HEK293T (cell line): Measurements from ENCODE around the gene CYRIA.

Experiments
- BHLHE40 ChIP-seq: fragments of 450-650 bp; IDR thresholded peaks from 2 replicates; pipeline ENCODE4 v1.6.1; 2016; ENCODE audit warnings: mild to moderate bottlenecking, moderate library complexity, borderline replicate concordance
- ELF4 ChIP-seq: fragments of 450-650 bp; IDR thresholded peaks from 2 replicates; pipeline ENCODE4 v1.6.1; 2017; ENCODE audit warnings: antibody characterized with exemption
- FOXM1 ChIP-seq: fragments of 450-650 bp; IDR thresholded peaks from 2 replicates; pipeline ENCODE4 v1.6.1; 2017; ENCODE audit warnings: mild to moderate bottlenecking, borderline replicate concordance
- PKNOX1 ChIP-seq: fragments of 450-650 bp; IDR thresholded peaks from 2 replicates; pipeline ENCODE4 v1.6.1; 2016
- SP1 ChIP-seq: fragments of 450-650 bp; IDR thresholded peaks from 2 replicates; pipeline ENCODE4 v1.6.1; 2017
- TARDBP ChIP-seq: fragments of 450-650 bp; IDR thresholded peaks from 2 replicates; pipeline ENCODE4 v1.6.1; 2016
- ZNF384 ChIP-seq: fragments of 450-650 bp; IDR thresholded peaks from 2 replicates; pipeline ENCODE4 v1.6.1; 2016

GRCh38 chr2:16623564-16624435, 41.8 kb downstream of the CYRIA start:
- TF ChIP-seq TARDBP (no peak), ELF4 (no peak), BHLHE40 (no peak), SP1 (no peak), ZNF384 (no peak), FOXM1 (no peak), PKNOX1 (no peak)
